Measurements from ENCODE around the gene ATG3. TPM values are rescaled to one million over a fixed set of nuclear protein-coding genes. Genes with fewer than 3 reads are reported as not detected.

ATG3 gene
- total RNA-seq, 4 donors from 2014 or later = 37.0 to 83.7 (median 53.1) TPM

DNA sequence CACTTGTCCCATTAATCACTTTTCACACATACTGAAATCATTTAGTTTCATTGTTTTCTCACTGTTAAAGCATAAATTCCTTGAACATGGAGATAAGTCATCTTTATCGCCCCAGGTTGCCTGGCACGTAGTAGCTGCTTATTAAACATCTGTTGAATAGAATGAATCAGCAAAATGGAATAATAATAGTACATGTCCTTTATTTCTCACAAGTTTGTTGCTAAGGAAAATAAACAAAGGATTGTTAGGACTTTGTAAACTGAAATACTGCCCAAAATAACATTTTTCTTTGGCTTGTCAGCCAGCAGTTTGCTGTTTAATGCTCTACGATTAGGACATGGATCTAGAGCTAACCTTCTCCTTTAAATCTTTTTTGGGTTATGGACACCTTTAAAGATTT, 17.9 kb upstream of the ATG3 start:
- Histone ChIP-seq H3K4me1 (no peaks in the 10 kb centered on the region), H3K9me3 (no peaks in the 10 kb centered on the region), H3K36me3 (peaks cover 0 to 60% (median 10%) of the 10 kb centered on the region in 3 donors), H3K27ac (no peak overlapping the region), H3K27me3 (no peaks in the 10 kb centered on the region), H3K4me3 (no peak overlapping the region)
- TF ChIP-seq EP300 (IDR thresholded peaks at IDR 0.05) (no peak), POLR2A (IDR thresholded peaks at IDR 0.05) (no peak)
- TF ChIP-seq, protein P1, sequence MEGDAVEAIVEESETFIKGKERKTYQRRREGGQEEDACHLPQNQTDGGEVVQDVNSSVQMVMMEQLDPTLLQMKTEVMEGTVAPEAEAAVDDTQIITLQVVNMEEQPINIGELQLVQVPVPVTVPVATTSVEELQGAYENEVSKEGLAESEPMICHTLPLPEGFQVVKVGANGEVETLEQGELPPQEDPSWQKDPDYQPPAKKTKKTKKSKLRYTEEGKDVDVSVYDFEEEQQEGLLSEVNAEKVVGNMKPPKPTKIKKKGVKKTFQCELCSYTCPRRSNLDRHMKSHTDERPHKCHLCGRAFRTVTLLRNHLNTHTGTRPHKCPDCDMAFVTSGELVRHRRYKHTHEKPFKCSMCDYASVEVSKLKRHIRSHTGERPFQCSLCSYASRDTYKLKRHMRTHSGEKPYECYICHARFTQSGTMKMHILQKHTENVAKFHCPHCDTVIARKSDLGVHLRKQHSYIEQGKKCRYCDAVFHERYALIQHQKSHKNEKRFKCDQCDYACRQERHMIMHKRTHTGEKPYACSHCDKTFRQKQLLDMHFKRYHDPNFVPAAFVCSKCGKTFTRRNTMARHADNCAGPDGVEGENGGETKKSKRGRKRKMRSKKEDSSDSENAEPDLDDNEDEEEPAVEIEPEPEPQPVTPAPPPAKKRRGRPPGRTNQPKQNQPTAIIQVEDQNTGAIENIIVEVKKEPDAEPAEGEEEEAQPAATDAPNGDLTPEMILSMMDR (IDR thresholded peaks at IDR 0.05) = no peak
- WGBS, 2 donors = 75 to 77% methylated on average over 3 of the region's 3 CpGs
- DNase-seq (ENCODE audit: low spot score in 2 of 2) = no peak

DNA sequence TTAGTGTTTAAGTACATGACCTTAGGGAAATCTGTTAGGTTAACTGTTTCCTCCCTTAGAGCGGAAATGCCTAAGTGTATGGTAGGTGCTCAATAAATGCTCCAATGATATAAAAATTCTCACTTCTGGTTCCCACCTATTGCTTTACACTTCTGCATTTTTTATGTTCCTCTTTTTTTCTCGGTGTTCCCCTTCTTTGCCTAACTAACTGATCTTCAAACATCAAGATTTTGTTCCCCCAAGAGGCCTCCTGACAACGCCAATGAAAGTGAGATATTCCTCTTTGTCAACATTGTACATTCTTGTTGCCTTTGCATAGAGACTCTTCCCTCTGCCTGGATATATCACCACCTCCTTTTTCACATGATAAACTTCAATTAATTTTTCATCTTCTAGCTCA, 17.5 kb upstream of the ATG3 start:
- Histone ChIP-seq H3K4me3 (no peak overlapping the region), H3K27me3 (no peaks in the 10 kb centered on the region), H3K4me1 (no peaks in the 10 kb centered on the region), H3K36me3 (peaks cover 0 to 57% (median 10%) of the 10 kb centered on the region in 3 donors), H3K9me3 (no peaks in the 10 kb centered on the region), H3K27ac (no peak overlapping the region)
- TF ChIP-seq, protein P1 (IDR thresholded peaks at IDR 0.05) = no peak
- TF ChIP-seq EP300 (IDR thresholded peaks at IDR 0.05) (no peak), POLR2A (IDR thresholded peaks at IDR 0.05) (no peak)
- WGBS, 2 donors = 86 to 88% methylated on average over 3 of the region's 3 CpGs
- DNase-seq (ENCODE audit: low spot score in 2 of 2) = no peak

DNA sequence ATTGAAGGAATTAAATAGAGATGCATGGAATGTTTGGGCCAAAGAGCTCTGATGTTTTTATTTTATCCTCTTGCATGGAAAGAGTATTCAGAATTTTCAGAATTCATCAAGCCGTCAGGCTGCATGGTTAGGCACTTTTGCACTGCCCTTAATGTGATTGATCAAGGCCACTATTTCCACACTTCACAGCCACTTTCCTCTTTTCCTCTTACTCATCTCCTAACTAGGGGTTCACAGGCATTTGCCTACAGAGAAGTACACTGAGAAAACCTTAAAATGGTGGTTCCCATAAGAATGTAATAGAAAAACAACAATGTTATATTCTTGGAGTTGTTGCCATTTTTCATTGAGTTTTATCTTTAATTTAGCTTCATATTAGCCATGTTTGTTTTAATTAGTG, 10.9 kb upstream of the ATG3 start:
- H3K27ac ChIP-seq = no peak overlapping the region
- DNase-seq (ENCODE audit: low spot score in 2 of 2) = no peak
- no peaks in the 10 kb centered on the region for H3K27me3 ChIP-seq
- WGBS, 2 donors = 89 to 91% methylated on average over 1 of the region's 1 CpG
- H3K4me1 ChIP-seq = peaks cover 0 to 7% (median 0%) of the 10 kb centered on the region in 4 donors
- H3K4me3 ChIP-seq = no peak overlapping the region
- TF ChIP-seq POLR2A (IDR thresholded peaks at IDR 0.05) = no peak
- TF ChIP-seq EP300 (IDR thresholded peaks at IDR 0.05) = no peak
- TF ChIP-seq, protein P1 (IDR thresholded peaks at IDR 0.05) = no peak
- no peaks in the 10 kb centered on the region for H3K9me3 ChIP-seq
- peaks cover 0 to 66% (median 4%) of the 10 kb centered on the region in 3 donors for H3K36me3 ChIP-seq

DNA sequence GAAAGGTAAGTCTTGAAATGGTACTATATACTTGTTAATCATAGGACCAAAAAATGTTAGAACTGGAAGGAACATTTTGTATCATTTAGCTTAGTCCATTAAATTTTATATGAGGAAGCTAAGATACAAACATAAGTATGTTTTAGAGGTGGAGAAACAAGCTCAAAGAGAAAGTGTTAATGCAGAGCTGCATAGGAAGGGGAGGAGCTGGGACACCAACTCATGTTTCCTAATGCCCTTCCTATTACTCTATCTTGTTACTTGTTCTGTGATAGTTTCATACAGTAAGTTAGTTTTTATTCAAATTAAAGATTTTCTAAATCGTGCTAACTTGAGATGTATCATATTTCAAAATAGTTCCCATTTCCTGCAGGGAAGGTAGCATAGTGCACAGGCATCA, 7.5 kb upstream of the ATG3 start:
- WGBS, 2 donors = 60 to 64% methylated on average over 1 of the region's 1 CpG
- Histone ChIP-seq H3K4me1 (peaks cover 0 to 7% (median 0%) of the 10 kb centered on the region in 4 donors), H3K27me3 (no peaks in the 10 kb centered on the region), H3K4me3 (no peak overlapping the region), H3K27ac (no peak overlapping the region), H3K36me3 (peaks cover 0 to 79% (median 4%) of the 10 kb centered on the region in 3 donors), H3K9me3 (no peaks in the 10 kb centered on the region)
- no peak for DNase-seq (ENCODE audit: low spot score in 2 of 2)
- TF ChIP-seq, protein P1 (IDR thresholded peaks at IDR 0.05) = no peak
- TF ChIP-seq EP300 (IDR thresholded peaks at IDR 0.05) = no peak
- no peak for TF ChIP-seq POLR2A (IDR thresholded peaks at IDR 0.05)

DNA sequence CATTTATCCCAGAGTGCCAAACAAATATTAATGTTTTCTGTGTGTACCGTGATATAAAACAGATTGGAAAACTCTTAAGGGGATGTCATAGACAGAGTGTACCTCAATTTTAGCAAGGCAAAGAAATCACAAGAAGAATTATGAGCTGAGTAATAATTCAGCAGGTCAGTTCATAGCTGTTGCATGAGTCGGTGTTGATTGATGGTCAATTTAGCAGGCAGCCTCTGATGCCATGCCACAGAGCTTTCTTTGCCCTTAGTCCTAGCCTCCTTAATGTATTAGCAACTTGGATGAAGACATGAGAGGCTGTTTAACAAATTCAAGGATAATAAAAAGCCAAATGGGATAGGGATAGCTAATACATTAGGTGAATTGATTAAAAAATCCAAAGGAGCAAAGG, 6.9 kb upstream of the ATG3 start:
- H3K9me3 ChIP-seq = no peaks in the 10 kb centered on the region
- DNase-seq (ENCODE audit: low spot score in 2 of 2) = no peak
- H3K27ac ChIP-seq = no peak overlapping the region
- no peak overlapping the region for H3K4me3 ChIP-seq
- no peaks in the 10 kb centered on the region for H3K27me3 ChIP-seq
- peaks cover 0 to 14% (median 0%) of the 10 kb centered on the region in 4 donors for H3K4me1 ChIP-seq
- H3K36me3 ChIP-seq = peaks cover 0 to 73% (median 4%) of the 10 kb centered on the region in 3 donors
- 81 to 82% methylated on average over 2 of the region's 2 CpGs for WGBS, 2 donors
- TF ChIP-seq, protein P1 (IDR thresholded peaks at IDR 0.05) = no peak
- no peak for TF ChIP-seq POLR2A (IDR thresholded peaks at IDR 0.05)
- no peak for TF ChIP-seq EP300 (IDR thresholded peaks at IDR 0.05)
